GM12891 (cell line): ENCODE results near the gene GLTP.

ENCODE experiments used
- POLR2A ChIP-seq: IDR thresholded peaks from 2 replicates; pipeline ENCODE4 v1.6.1; 2011; ENCODE audit warnings: low read depth, low read length, control low read depth
- POU2F2 ChIP-seq: IDR thresholded peaks from 2 replicates; pipeline ENCODE4 v1.6.1; 2011; ENCODE audit warnings: low read depth, mild to moderate bottlenecking, control low read depth, low read length, moderate library complexity
- TAF1 ChIP-seq: IDR thresholded peaks from 2 replicates; pipeline ENCODE4 v1.6.1; 2011; ENCODE audit warnings: low read depth, low read length, control low read depth

DNA sequence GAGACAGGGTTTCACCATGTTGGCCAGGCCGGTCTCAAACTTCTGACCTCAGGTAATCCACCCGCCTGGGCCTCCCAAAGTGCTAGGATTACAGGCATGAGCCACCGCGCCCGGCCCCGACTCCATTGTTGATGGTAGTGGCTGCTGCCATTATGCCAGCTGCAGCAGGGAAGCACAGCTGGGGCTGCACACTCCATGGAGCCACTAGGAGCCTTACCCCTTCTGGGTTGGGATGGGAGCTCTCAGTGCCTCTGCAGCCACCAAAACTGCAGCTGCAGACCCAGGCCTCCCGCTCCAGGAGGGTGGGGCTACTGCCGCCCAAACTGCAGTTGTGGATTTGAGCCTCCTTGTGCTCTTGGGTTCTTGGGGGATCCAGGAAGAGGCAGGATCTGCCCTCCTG lies 45.7 kb upstream of the GLTP start:
- no peak for TF ChIP-seq POLR2A
- TF ChIP-seq POU2F2 = no peak
- no peak for TF ChIP-seq TAF1
